T-helper 1 cell treated with Interleukin-12 subunit alpha and Interleukin-12 subunit beta and Interleukin-4 antibody, amounts not matched to agents 30 ng/mL and 1 ng/mL, for 36 hours (primary cell): Measurements from ENCODE around the gene FHL2. TPM values are rescaled to one million over a fixed set of nuclear protein-coding genes. Genes with fewer than 3 reads are reported as not detected.

Experiments
- intact Hi-C: fragments of 100-400 bp; cut with micrococcal nuclease; formaldehyde crosslinking; loops from one replicate; pipeline ENCODE4 v1.15.1; 2024
- total RNA-seq: library from RNA; stranded (reverse); gene quantifications from 2 replicates; pipeline ENCODE4 v1.2.3, GENCODE V29; 2022

Gene FHL2
- total RNA-seq, 1 donor from 2014 or later: 4.8 TPM

- intact Hi-C loops: no loop called here
Observed at GRCh38 chr2:105380432-105381100, 18.3 kb downstream of the FHL2 start.

- intact Hi-C loops: loop anchor here (10.0 kb wide), 2 partner anchors 405 to 1205 kb away; no protein-coding TSS in a partner anchor
Observed at GRCh38 chr2:105379741-105380186, 19.1 kb downstream of the FHL2 start.

- intact Hi-C loops: loop anchor here (10.0 kb wide), 2 partner anchors 406 to 1206 kb away; no protein-coding TSS in a partner anchor
Observed at GRCh38 chr2:105378921-105379383, 19.9 kb downstream of the FHL2 start.

- intact Hi-C loops: loop anchor here (10.0 kb wide), 2 partner anchors 406 to 1206 kb away; no protein-coding TSS in a partner anchor
Observed at GRCh38 chr2:105378276-105378840, 20.5 kb downstream of the FHL2 start.

- intact Hi-C loops: loop anchor here (10.0 kb wide), 2 partner anchors 407 to 1207 kb away; no protein-coding TSS in a partner anchor
Observed at GRCh38 chr2:105377871-105378270, 21.0 kb downstream of the FHL2 start.

GRCh38 chr2:105376789-105377240 lies 22.0 kb downstream of the FHL2 start:
- intact Hi-C loops: loop anchor here (10.0 kb wide), 2 partner anchors 408 to 1208 kb away; no protein-coding TSS in a partner anchor

- intact Hi-C loops: loop anchor here (10.0 kb wide), 2 partner anchors 409 to 1209 kb away; no protein-coding TSS in a partner anchor
Observed at GRCh38 chr2:105376010-105376409, 22.8 kb downstream of the FHL2 start.

- intact Hi-C loops: loop anchor here (10.0 kb wide), 2 partner anchors 410 to 1210 kb away; no protein-coding TSS in a partner anchor
Observed at GRCh38 chr2:105375001-105375561, 23.8 kb downstream of the FHL2 start.

GRCh38 chr2:105373895-105374401 lies 24.9 kb downstream of the FHL2 start:
- intact Hi-C loops: loop anchor here (1.0 to 10.0 kb wide), 3 partner anchors 25 to 1211 kb away; partner anchors contain the start of gene FHL2

- intact Hi-C loops: loop anchor here (10.0 kb wide), 2 partner anchors 411 to 1211 kb away; no protein-coding TSS in a partner anchor
Observed at GRCh38 chr2:105373344-105373781, 25.5 kb downstream of the FHL2 start.

- intact Hi-C loops: loop anchor here (2.0 to 10.0 kb wide), 3 partner anchors 413 to 1213 kb away; no protein-coding TSS in a partner anchor
Observed at GRCh38 chr2:105371810-105372209, 27.0 kb downstream of the FHL2 start.

- intact Hi-C loops: loop anchor here (2.0 to 10.0 kb wide), 3 partner anchors 414 to 1214 kb away; no protein-coding TSS in a partner anchor
Observed at GRCh38 chr2:105371156-105371555, 27.7 kb downstream of the FHL2 start.

- intact Hi-C loops: loop anchor here (1.0 to 10.0 kb wide), 7 partner anchors 29 to 1215 kb away; partner anchors contain the start of gene FHL2
Observed at GRCh38 chr2:105369777-105370690, 28.8 kb downstream of the FHL2 start.

GRCh38 chr2:105368759-105369408 lies 30.0 kb downstream of the FHL2 start:
- intact Hi-C loops: loop anchor here (1.0 kb wide), 3 partner anchors 30 to 1173 kb away; partner anchors contain the start of gene FHL2

- intact Hi-C loops: no loop called here
Observed at GRCh38 chr2:105365206-105365605, 33.6 kb downstream of the FHL2 start.

GRCh38 chr2:105364436-105365139 lies 34.3 kb downstream of the FHL2 start:
- intact Hi-C loops: no loop called here

GRCh38 chr2:105362862-105363591 lies 35.8 kb downstream of the FHL2 start:
- intact Hi-C loops: no loop called here
